Measurements from ENCODE around the gene CDK7. TPM values are rescaled to one million over a fixed set of nuclear protein-coding genes. Genes with fewer than 3 reads are reported as not detected.
"Not testable (repeated sequence)": the region's sequence is repeated elsewhere in the genome, so short reads cannot be mapped to it uniquely, and the experiment has no call there.

Gene CDK7
- polyA plus RNA-seq, 1 donor: 22.7 TPM

GRCh38 chr5:69237877-69238276, 3.2 kb downstream of the CDK7 start:
- no peak for DNase-seq

GRCh38 chr5:69238760-69239251, 4.1 kb downstream of the CDK7 start:
- DNase-seq: no peak

GRCh38 chr5:69242215-69242927, 7.7 kb downstream of the CDK7 start:
- no peak for DNase-seq

- no peak for DNase-seq
Measured at GRCh38 chr5:69245031-69245430, 10.3 kb downstream of the CDK7 start.

GRCh38 chr5:69248019-69248418, 13.3 kb downstream of the CDK7 start:
- no peak for DNase-seq

GRCh38 chr5:69250593-69250992, 15.9 kb downstream of the CDK7 start:
- no peak for DNase-seq

- DNase-seq: no peak
Measured at GRCh38 chr5:69252437-69252836, 17.8 kb downstream of the CDK7 start.

GRCh38 chr5:69255940-69256339, 21.3 kb downstream of the CDK7 start:
- DNase-seq: not testable (repeated sequence)

- DNase-seq: no peak
Measured at GRCh38 chr5:69257577-69257976, 22.9 kb downstream of the CDK7 start.

- no peak for DNase-seq
Measured at GRCh38 chr5:69261034-69261433, 26.3 kb downstream of the CDK7 start.

GRCh38 chr5:69265931-69266330, 31.2 kb downstream of the CDK7 start:
- DNase-seq: no peak

- DNase-seq: no peak
Measured at GRCh38 chr5:69268899-69269298, 34.2 kb downstream of the CDK7 start.

- DNase-seq: no peak
Measured at GRCh38 chr5:69270840-69271239, 36.2 kb downstream of the CDK7 start.

- no peak for DNase-seq
Measured at GRCh38 chr5:69271376-69271775, 36.7 kb downstream of the CDK7 start.

GRCh38 chr5:69275563-69275962, 40.9 kb downstream of the CDK7 start:
- no peak for DNase-seq

GRCh38 chr5:69276422-69277174, 41.9 kb downstream of the CDK7 start:
- DNase-seq: no peak

- no peak for DNase-seq
Measured at GRCh38 chr5:69279517-69279916, 44.8 kb downstream of the CDK7 start.

GRCh38 chr5:69281114-69281513, 46.4 kb downstream of the CDK7 start:
- no peak for DNase-seq

- no peak for DNase-seq
Measured at GRCh38 chr5:69284203-69284602, 49.5 kb downstream of the CDK7 start.

GRCh38 chr5:69285448-69286116, 50.9 kb downstream of the CDK7 start:
- DNase-seq: no peak

GRCh38 chr5:69288069-69288468, 53.4 kb downstream of the CDK7 start:
- no peak for DNase-seq

GRCh38 chr5:69288688-69289087, 54.0 kb downstream of the CDK7 start:
- DNase-seq: no peak

GRCh38 chr5:69292306-69292705, 57.6 kb downstream of the CDK7 start:
- DNase-seq: no peak
